Endodermal cell (in vitro differentiated cells): Measurements from ENCODE around the gene R3HDM1. TPM values are rescaled to one million over a fixed set of nuclear protein-coding genes. Genes with fewer than 3 reads are reported as not detected.

Source experiments
- DNase-seq: peaks from one replicate; pipeline ENCODE4 v3.0.0-alpha.2; 2017
- H3K27ac ChIP-seq: 2 replicates; pipeline ENCODE4 v1.5.1; 2013; ENCODE audit warnings: mild to moderate bottlenecking, low read depth, low read length, moderate library complexity
- H3K27me3 ChIP-seq: 2 replicates; pipeline ENCODE4 v1.6.1; 2013; ENCODE audit warnings: mild to moderate bottlenecking, low read length, moderate library complexity; ENCODE audit not compliant: insufficient read depth, control insufficient read depth, poor library complexity, severe bottlenecking
- H3K36me3 ChIP-seq: 2 replicates; pipeline ENCODE4 v1.7.0; 2013; ENCODE audit warnings: mild to moderate bottlenecking, low read length, moderate library complexity; ENCODE audit not compliant: control insufficient read depth, insufficient read depth
- H3K4me1 ChIP-seq: one replicate; pipeline ENCODE4 v1.7.0; 2013; ENCODE audit warnings: low read length; ENCODE audit not compliant: control insufficient read depth, insufficient read depth
- H3K4me3 ChIP-seq: 2 replicates; pipeline ENCODE4 v1.5.1; 2013; ENCODE audit warnings: mild to moderate bottlenecking, low read length, moderate library complexity
- H3K9ac ChIP-seq: 2 replicates; pipeline ENCODE4 v1.6.1; 2013; ENCODE audit warnings: mild to moderate bottlenecking, low read length, moderate library complexity; ENCODE audit not compliant: poor library complexity, severe bottlenecking; ENCODE audit errors: extremely low read depth
- H3K9me3 ChIP-seq: 2 replicates; pipeline ENCODE4 v1.6.1; 2013; ENCODE audit warnings: mild to moderate bottlenecking, low read length, moderate library complexity; ENCODE audit not compliant: control insufficient read depth
- H3K27ac Mint-ChIP-seq: 2 replicates; pipeline ENCODE4 v1.8.0; 2020; ENCODE audit warnings: mixed read lengths
- H3K27me3 Mint-ChIP-seq: 2 replicates; pipeline ENCODE4 v1.8.0; 2021; ENCODE audit warnings: mild to moderate bottlenecking, mixed read lengths; ENCODE audit not compliant: insufficient read depth
- H3K36me3 Mint-ChIP-seq: 2 replicates; pipeline ENCODE4 v1.8.0; 2020; ENCODE audit warnings: low read depth, mixed read lengths
- H3K4me1 Mint-ChIP-seq: 2 replicates; pipeline ENCODE4 v1.8.0; 2020; ENCODE audit warnings: mixed read lengths
- H3K4me3 Mint-ChIP-seq: 2 replicates; pipeline ENCODE4 v1.8.0; 2020; ENCODE audit warnings: mild to moderate bottlenecking, moderate library complexity, mixed read lengths
- H3K9me3 Mint-ChIP-seq: 2 replicates; pipeline ENCODE4 v1.8.0; 2020; ENCODE audit warnings: mild to moderate bottlenecking, mixed read lengths
- WGBS, 2 experiments: methylation state at CpG; one replicate each; pipeline versions ENCODE4 v1.1.5 to v1.1.7; 2013; ENCODE audit warnings: missing lambda C conversion rate in 2 of 2, mixed read lengths in 1 of 2; ENCODE audit not compliant: insufficient coverage in 1 of 2, insufficient read length in 1 of 2; 5-methylcytosine and 5-hydroxymethylcytosine counted together
- total RNA-seq, 2 donors: library from RNA; stranded (reverse); fragmentation: NEBNext Ultra II Directional in 1 of 2; extraction: Animal tissue kit (Norgen Biotek cat#: 25700) in 1 of 2; gene quantifications; 2 replicates in 1 of 2; 3 replicates in 1 of 2; pipeline ENCODE4 v1.2.1, GENCODE V29; 2021
- TF ChIP-seq, protein P1 (sequence below): fragments of 200-600 bp; sonication (generic); conservative IDR thresholded peaks from 2 replicates; pipeline ENCODE4 v1.5.0; 2021; ENCODE audit warnings: antibody characterized with exemption, mild to moderate bottlenecking

Gene R3HDM1
- total RNA-seq, 2 donors from 2014 or later: 52.6 to 67.0 TPM

- H3K27ac Mint-ChIP-seq: no peak overlapping the region
- no peak overlapping the region for H3K9ac ChIP-seq
- H3K9me3 Mint-ChIP-seq: no peaks in the 10 kb centered on the region
- no peak for DNase-seq
- 71 to 81% methylated on average over 1 of the region's 1 CpG for WGBS, 2 experiments
- no peak overlapping the region for H3K27ac ChIP-seq
- TF ChIP-seq, protein P1, sequence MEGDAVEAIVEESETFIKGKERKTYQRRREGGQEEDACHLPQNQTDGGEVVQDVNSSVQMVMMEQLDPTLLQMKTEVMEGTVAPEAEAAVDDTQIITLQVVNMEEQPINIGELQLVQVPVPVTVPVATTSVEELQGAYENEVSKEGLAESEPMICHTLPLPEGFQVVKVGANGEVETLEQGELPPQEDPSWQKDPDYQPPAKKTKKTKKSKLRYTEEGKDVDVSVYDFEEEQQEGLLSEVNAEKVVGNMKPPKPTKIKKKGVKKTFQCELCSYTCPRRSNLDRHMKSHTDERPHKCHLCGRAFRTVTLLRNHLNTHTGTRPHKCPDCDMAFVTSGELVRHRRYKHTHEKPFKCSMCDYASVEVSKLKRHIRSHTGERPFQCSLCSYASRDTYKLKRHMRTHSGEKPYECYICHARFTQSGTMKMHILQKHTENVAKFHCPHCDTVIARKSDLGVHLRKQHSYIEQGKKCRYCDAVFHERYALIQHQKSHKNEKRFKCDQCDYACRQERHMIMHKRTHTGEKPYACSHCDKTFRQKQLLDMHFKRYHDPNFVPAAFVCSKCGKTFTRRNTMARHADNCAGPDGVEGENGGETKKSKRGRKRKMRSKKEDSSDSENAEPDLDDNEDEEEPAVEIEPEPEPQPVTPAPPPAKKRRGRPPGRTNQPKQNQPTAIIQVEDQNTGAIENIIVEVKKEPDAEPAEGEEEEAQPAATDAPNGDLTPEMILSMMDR: no peak
- no peaks in the 10 kb centered on the region for H3K27me3 ChIP-seq
- H3K36me3 ChIP-seq: peaks cover 43% of the 10 kb centered on the region
- H3K27me3 Mint-ChIP-seq: no peaks in the 10 kb centered on the region
- no peak overlapping the region for H3K4me3 ChIP-seq
- no peak overlapping the region for H3K4me3 Mint-ChIP-seq
- H3K36me3 Mint-ChIP-seq: peaks cover 45% of the 10 kb centered on the region
- H3K4me1 Mint-ChIP-seq: no peaks in the 10 kb centered on the region
- no peaks in the 10 kb centered on the region for H3K4me1 ChIP-seq
- no peaks in the 10 kb centered on the region for H3K9me3 ChIP-seq
These were observed 130.8 kb downstream of the R3HDM1 start for GRCh38 chr2:135662088-135662487.

- Histone ChIP-seq H3K27me3 (no peaks in the 10 kb centered on the region), H3K9ac (no peak overlapping the region), H3K9me3 (no peaks in the 10 kb centered on the region), H3K27ac (no peak overlapping the region), H3K36me3 (peaks cover 35% of the 10 kb centered on the region), H3K4me3 (no peak overlapping the region), H3K4me1 (no peaks in the 10 kb centered on the region)
- TF ChIP-seq, protein P1: no peak
- Mint-ChIP-seq H3K36me3 (peaks cover 40% of the 10 kb centered on the region), H3K4me3 (no peak overlapping the region), H3K27ac (no peak overlapping the region), H3K9me3 (no peaks in the 10 kb centered on the region), H3K4me1 (no peaks in the 10 kb centered on the region), H3K27me3 (no peaks in the 10 kb centered on the region)
- no peak for DNase-seq
These were observed 131.9 kb downstream of the R3HDM1 start for GRCh38 chr2:135663148-135663700.

DNA sequence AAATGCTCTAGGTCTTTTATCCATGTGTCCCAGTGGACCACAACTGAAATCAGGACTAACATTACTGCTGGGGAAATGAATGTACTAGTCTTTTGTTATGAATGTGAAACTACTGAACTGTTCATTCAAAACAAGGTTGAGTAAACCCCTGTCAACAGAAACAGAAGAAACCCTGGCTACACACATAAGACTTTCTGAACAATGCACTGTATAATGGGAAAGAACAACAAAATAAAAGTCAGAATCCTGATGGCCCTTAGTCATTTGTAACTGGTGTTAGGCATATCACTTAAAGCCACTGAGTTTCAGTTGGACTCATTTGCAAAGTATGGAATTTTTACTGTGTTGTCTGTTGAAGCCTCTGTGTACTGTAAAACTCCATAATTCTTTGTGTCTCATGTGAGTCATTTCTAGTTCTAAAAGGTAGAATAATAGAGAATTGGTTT is 133.4 kb downstream of the R3HDM1 start:
- Histone ChIP-seq H3K9me3 (no peaks in the 10 kb centered on the region), H3K4me1 (no peaks in the 10 kb centered on the region), H3K27ac (no peak overlapping the region), H3K4me3 (no peak overlapping the region), H3K36me3 (peaks cover 31% of the 10 kb centered on the region), H3K9ac (no peak overlapping the region), H3K27me3 (no peaks in the 10 kb centered on the region)
- no peak overlapping the region for H3K27ac Mint-ChIP-seq
- peaks cover 31% of the 10 kb centered on the region for H3K36me3 Mint-ChIP-seq
- no peaks in the 10 kb centered on the region for H3K4me1 Mint-ChIP-seq
- TF ChIP-seq, protein P1: no peak
- H3K9me3 Mint-ChIP-seq: no peaks in the 10 kb centered on the region
- DNase-seq: no peak
- H3K27me3 Mint-ChIP-seq: no peaks in the 10 kb centered on the region
- H3K4me3 Mint-ChIP-seq: no peak overlapping the region
